Loucy (cell line): ENCODE data around the gene PAQR8.

Source experiments
- CTCF ChIP-seq: fragments of 200-600 bp; sonication (generic); conservative IDR thresholded peaks from 2 replicates; pipeline ENCODE4 v1.5.1; 2014; ENCODE audit warnings: mild to moderate bottlenecking, antibody characterized with exemption, low read length
- EZH2phosphoT487 ChIP-seq: fragments of 200-600 bp; IDR thresholded peaks from 2 replicates; pipeline ENCODE4 v1.6.1; 2018; ENCODE audit warnings: antibody characterized with exemption, mild to moderate bottlenecking, moderate library complexity, borderline replicate concordance

GRCh38 chr6:52381249-52381648 is 19.3 kb downstream of the PAQR8 start:
- no peak for TF ChIP-seq CTCF
- TF ChIP-seq EZH2phosphoT487 = no peak
